NT2/D1 (cell line): ENCODE results near the gene CCDC146.
"Not testable (repeated sequence)": the region's sequence is repeated elsewhere in the genome, so short reads cannot be mapped to it uniquely, and the experiment has no call there.

Source experiments
- YY1 ChIP-seq: IDR thresholded peaks from 2 replicates; pipeline ENCODE4 v1.6.1; 2011; ENCODE audit not compliant: insufficient read length, insufficient read depth
- ZNF274 ChIP-seq: IDR thresholded peaks from 2 replicates; pipeline ENCODE4 v1.6.1; 2011; ENCODE audit warnings: mild to moderate bottlenecking, low read depth, low read length

DNA sequence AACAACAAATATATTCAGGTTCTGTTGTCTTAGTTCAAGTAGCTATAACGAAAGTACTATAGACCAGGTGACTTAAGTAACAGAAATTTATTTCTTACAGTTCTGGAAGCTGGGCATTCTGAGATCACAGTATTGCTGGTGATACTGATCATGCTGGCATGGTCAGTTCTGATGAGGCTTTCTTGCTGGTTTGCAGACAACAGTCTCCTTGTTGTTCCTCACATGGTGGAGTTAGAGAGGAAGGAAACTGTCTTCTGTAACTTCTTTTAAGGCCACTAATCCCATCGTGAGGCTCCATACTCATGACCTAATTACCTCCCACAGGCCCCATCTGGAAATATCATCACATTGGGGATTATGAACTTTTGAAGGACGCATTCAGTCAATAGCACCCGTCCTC lies 17.9 kb downstream of the CCDC146 start:
- TF ChIP-seq ZNF274, YY1: not testable (repeated sequence)
